HCT116 (cell line): ENCODE results near the gene SRGAP1. TPM values are rescaled to one million over a fixed set of nuclear protein-coding genes. Genes with fewer than 3 reads are reported as not detected.
A peak's percentile ranks its signal among the peaks of the same experiment; 100 is the strongest.

Experiments
- ATAC-seq: fragments of 200-7000 bp; cut with Tn5 transposase; 2 replicates; pipeline ENCODE4 v1.9.1; 2020; ENCODE audit warnings: mild to moderate bottlenecking, moderate library complexity
- BruUV-seq: library from RNA; stranded (reverse); fragments of 400-500 nt; replicated peaks from 2 replicates; lab custom pipeline; 2021; lab: Mats Ljungman, UMichigan
- CTCF ChIA-PET: fragments of 300-600 bp; sonication (Branson Sonifier 250); formaldehyde crosslinking; loops from one replicate; lab custom pipeline; 2021; ENCODE audit warnings: antibody characterized with exemption; lab: Charles Lee
- POLR2A ChIA-PET: fragments of 300-600, 350-600 bp; sonication (Branson Sonifier 250); formaldehyde crosslinking; loops from one replicate; lab custom pipeline; 2021; ENCODE audit warnings: antibody characterized with exemption; lab: Charles Lee
- RAD21 ChIA-PET, 2 experiments: fragments of 300-600 bp; sonication (Branson Sonifier 250); formaldehyde crosslinking; loops; one replicate each; lab custom pipeline; 2023; ENCODE audit warnings: low total read pairs in 2 of 2; ENCODE audit not compliant: uncharacterized antibody in 2 of 2, unreplicated experiment in 2 of 2, low non-redundant PET in 1 of 2; lab: Charles Lee
- DNase-seq: peaks from one replicate; pipeline ENCODE4 v3.0.0-alpha.2; 2010; ENCODE audit warnings: low read depth, low spot score
- H2AFZ ChIP-seq: fragments of 200-600 bp; shearing (Covaris generic), sonication (generic); 2 replicates; pipeline ENCODE4 v1.6.1; 2017; ENCODE audit warnings: low read depth, mixed run types, mixed read lengths, antibody characterized with exemption, low read length; ENCODE audit not compliant: poor library complexity, severe bottlenecking
- H3K27ac ChIP-seq: 2 replicates; pipeline ENCODE4 v1.5.1; 2012; ENCODE audit warnings: low read depth, low read length
- H3K27me3 ChIP-seq: fragments of 200-600 bp; sonication (generic); 2 replicates; pipeline ENCODE4 v1.6.1; 2016; ENCODE audit warnings: mixed run types, low read length, mixed read lengths; ENCODE audit not compliant: insufficient read depth
- H3K36me3 ChIP-seq, 2 experiments: fragments of 200-500 bp in 1 of 2; fragments of 200-600 bp in 1 of 2; sonication (Bioruptor generic) in 1 of 2; sonication (generic) in 1 of 2; 2 replicates each; pipeline versions ENCODE4 v1.5.1 to v1.6.1; 2014 to 2016; ENCODE audit warnings: low read length in 2 of 2, inconsistent platforms in 1 of 2, mixed read lengths in 1 of 2, mixed run types in 1 of 2; ENCODE audit not compliant: insufficient read depth in 2 of 2, control insufficient read depth in 1 of 2
- H3K4me1 ChIP-seq, 2 experiments: fragments of 200-600 bp in 1 of 2; sonication (generic) in 1 of 2; 2 replicates each; pipeline versions ENCODE4 v1.5.1 to v1.6.1; 2012 to 2017; ENCODE audit warnings: low read length in 2 of 2, inconsistent platforms in 1 of 2, mild to moderate bottlenecking in 1 of 2, mixed read lengths in 1 of 2, mixed run types in 1 of 2, moderate library complexity in 1 of 2; ENCODE audit not compliant: insufficient read depth in 2 of 2, control insufficient read depth in 1 of 2
- H3K4me2 ChIP-seq: fragments of 200-600 bp; sonication (generic); 2 replicates; pipeline ENCODE4 v1.6.1; 2017; ENCODE audit warnings: mixed run types, low read length, mixed read lengths
- H3K4me3 ChIP-seq, 2 experiments: fragments of 200-600 bp in 1 of 2; sonication (generic) in 1 of 2; replicated peaks in 1 of 2; 2 replicates each; pipeline ENCODE4 v1.5.1; 2011 to 2016; ENCODE audit warnings: low read length in 2 of 2, control low read depth in 1 of 2, low read depth in 1 of 2, mild to moderate bottlenecking in 1 of 2, mixed read lengths in 1 of 2, mixed run types in 1 of 2
- H3K79me2 ChIP-seq: fragments of 200-600 bp; sonication (generic); 2 replicates; pipeline ENCODE4 v1.6.1; 2017; ENCODE audit warnings: mild to moderate bottlenecking, mixed run types, low read length, moderate library complexity, mixed read lengths; ENCODE audit not compliant: insufficient read depth
- H3K9ac ChIP-seq: fragments of 200-600 bp; sonication (generic); 2 replicates; pipeline ENCODE4 v1.6.1; 2016; ENCODE audit warnings: low read length, mixed read lengths
- H3K9me2 ChIP-seq: fragments of 200-600 bp; sonication (generic), shearing (Covaris generic); 2 replicates; pipeline ENCODE4 v1.6.1; 2017; ENCODE audit warnings: mixed run types, mild to moderate bottlenecking, moderate library complexity; ENCODE audit not compliant: insufficient read depth
- H3K9me3 ChIP-seq, 2 experiments: fragments of 200-500 bp in 1 of 2; fragments of 200-600 bp in 1 of 2; sonication (Bioruptor generic) in 1 of 2; sonication (generic) in 1 of 2; 2 replicates each; pipeline ENCODE4 v1.6.1; 2014 to 2017; ENCODE audit warnings: low read length in 2 of 2, mixed read lengths in 2 of 2, inconsistent platforms in 1 of 2, low read depth in 1 of 2, mild to moderate bottlenecking in 1 of 2, mixed run types in 1 of 2, moderate library complexity in 1 of 2; ENCODE audit not compliant: control insufficient read depth in 1 of 2, insufficient read depth in 1 of 2
- H4K20me1 ChIP-seq: fragments of 200-600 bp; sonication (generic), shearing (Covaris generic); 2 replicates; pipeline ENCODE4 v1.6.1; 2017; ENCODE audit warnings: mixed run types, mild to moderate bottlenecking, moderate library complexity; ENCODE audit not compliant: insufficient read depth
- CBX3 ChIP-seq: IDR thresholded peaks from 2 replicates; pipeline ENCODE4 v1.6.1; 2012; ENCODE audit warnings: low read depth
- ELF1 ChIP-seq: IDR thresholded peaks from 2 replicates; pipeline ENCODE4 v1.6.1; 2012; ENCODE audit warnings: low read depth, borderline replicate concordance
- EZH2 ChIP-seq: fragments of 200-600 bp; sonication (generic); IDR thresholded peaks from 2 replicates; pipeline ENCODE4 v1.6.1; 2017; ENCODE audit warnings: antibody characterized with exemption, mixed run types
- JUND ChIP-seq: IDR thresholded peaks from 2 replicates; pipeline ENCODE4 v1.6.1; 2012
- POLR2A ChIP-seq: IDR thresholded peaks from 2 replicates; pipeline ENCODE4 v1.7.0; 2011; ENCODE audit warnings: borderline replicate concordance; ENCODE audit not compliant: insufficient read depth, insufficient read length; ENCODE audit errors: extremely low read depth
- RAD21 ChIP-seq: IDR thresholded peaks from 2 replicates; pipeline ENCODE4 v1.6.1; 2012; ENCODE audit warnings: low read depth, mild to moderate bottlenecking
- SP1 ChIP-seq: IDR thresholded peaks from 2 replicates; pipeline ENCODE4 v1.6.1; 2012; ENCODE audit warnings: low read depth
- SRF ChIP-seq: IDR thresholded peaks from 2 replicates; pipeline ENCODE4 v1.6.1; 2012; ENCODE audit warnings: low read depth
- TCF7L2 ChIP-seq: IDR thresholded peaks from 2 replicates; pipeline ENCODE4 v1.7.0; 2011; ENCODE audit warnings: borderline replicate concordance, inconsistent platforms; ENCODE audit not compliant: insufficient read depth, insufficient read length; ENCODE audit errors: extremely low read depth
- ZFX ChIP-seq: fragments of 450-650 bp; IDR thresholded peaks from 2 replicates; pipeline ENCODE4 v1.6.1; 2017
- intact Hi-C: fragments of 100-400 bp; cut with micrococcal nuclease; formaldehyde crosslinking; loops from 2 replicates; pipeline ENCODE4 v1.10.0; 2022
- total RNA-seq: library from RNA; stranded (reverse); gene quantifications from one replicate; pipeline ENCODE4 v1.2.1, GENCODE V29; 2021; ENCODE audit not compliant: unreplicated experiment
- TF ChIP-seq, protein P1 (sequence below): IDR thresholded peaks from 2 replicates; pipeline ENCODE4 v1.6.1; 2012; ENCODE audit warnings: low read depth
- TF ChIP-seq, protein P2 (sequence below): IDR thresholded peaks from 2 replicates; pipeline ENCODE4 v1.6.1; 2012
- TF ChIP-seq, protein P3 (sequence below), 3 experiments: fragments of 200-600 bp in 1 of 3; sonication (generic) in 1 of 3; IDR thresholded peaks in 2 of 3; conservative IDR thresholded peaks in 1 of 3; 2 replicates each; pipeline ENCODE4 v1.5.1; 2012 to 2017; ENCODE audit warnings: low read depth in 2 of 3, low read length in 2 of 3, antibody characterized with exemption in 1 of 3, borderline replicate concordance in 1 of 3, control low read depth in 1 of 3, mild to moderate bottlenecking in 1 of 3, mixed read lengths in 1 of 3, mixed run types in 1 of 3, moderate library complexity in 1 of 3; ENCODE audit not compliant: insufficient read depth in 1 of 3

The SRGAP1 gene
- total RNA-seq, 1 experiment from 2014 or later: 16.6 TPM

DNA sequence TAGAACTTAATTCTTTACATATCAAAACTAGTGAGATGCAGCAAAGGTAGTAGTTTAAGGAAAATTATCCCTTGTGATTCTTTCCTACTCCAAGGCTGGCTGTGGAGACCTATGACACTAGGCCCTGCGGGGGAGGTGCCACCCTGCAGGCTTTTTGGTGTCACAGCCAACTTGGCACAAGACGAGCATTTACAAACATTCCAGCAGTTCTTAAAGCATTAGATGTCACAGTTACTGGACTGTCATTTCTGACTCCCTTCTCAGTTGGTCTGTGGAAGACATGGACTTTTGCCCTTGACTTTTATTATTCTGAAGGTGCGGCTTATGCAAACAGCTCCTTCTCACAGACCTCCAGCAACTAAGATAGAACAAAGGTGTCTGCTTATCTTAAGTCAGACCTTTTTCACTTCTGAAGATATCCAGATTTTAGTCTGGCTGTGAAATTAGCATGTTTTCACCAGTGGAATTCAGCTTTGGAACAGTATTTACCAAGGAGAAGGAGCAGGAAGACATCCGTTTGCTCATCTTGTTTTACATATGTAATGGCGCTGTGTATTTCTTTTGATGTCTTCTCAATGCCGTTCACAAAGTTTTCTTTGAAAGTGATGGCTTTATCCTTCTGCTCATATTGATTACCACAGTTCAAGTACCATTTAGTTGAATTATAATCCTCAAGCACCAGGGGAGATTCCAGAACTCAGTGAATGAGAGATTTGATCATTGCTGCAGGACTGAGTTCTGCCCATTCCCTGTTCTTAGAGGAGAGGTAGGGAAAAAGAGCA, 17.9 kb downstream of the SRGAP1 start (continued):
- no peak for TF ChIP-seq ELF1
- TF ChIP-seq, protein P1, sequence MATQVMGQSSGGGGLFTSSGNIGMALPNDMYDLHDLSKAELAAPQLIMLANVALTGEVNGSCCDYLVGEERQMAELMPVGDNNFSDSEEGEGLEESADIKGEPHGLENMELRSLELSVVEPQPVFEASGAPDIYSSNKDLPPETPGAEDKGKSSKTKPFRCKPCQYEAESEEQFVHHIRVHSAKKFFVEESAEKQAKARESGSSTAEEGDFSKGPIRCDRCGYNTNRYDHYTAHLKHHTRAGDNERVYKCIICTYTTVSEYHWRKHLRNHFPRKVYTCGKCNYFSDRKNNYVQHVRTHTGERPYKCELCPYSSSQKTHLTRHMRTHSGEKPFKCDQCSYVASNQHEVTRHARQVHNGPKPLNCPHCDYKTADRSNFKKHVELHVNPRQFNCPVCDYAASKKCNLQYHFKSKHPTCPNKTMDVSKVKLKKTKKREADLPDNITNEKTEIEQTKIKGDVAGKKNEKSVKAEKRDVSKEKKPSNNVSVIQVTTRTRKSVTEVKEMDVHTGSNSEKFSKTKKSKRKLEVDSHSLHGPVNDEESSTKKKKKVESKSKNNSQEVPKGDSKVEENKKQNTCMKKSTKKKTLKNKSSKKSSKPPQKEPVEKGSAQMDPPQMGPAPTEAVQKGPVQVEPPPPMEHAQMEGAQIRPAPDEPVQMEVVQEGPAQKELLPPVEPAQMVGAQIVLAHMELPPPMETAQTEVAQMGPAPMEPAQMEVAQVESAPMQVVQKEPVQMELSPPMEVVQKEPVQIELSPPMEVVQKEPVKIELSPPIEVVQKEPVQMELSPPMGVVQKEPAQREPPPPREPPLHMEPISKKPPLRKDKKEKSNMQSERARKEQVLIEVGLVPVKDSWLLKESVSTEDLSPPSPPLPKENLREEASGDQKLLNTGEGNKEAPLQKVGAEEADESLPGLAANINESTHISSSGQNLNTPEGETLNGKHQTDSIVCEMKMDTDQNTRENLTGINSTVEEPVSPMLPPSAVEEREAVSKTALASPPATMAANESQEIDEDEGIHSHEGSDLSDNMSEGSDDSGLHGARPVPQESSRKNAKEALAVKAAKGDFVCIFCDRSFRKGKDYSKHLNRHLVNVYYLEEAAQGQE: no peak
- TF ChIP-seq, protein P2, sequence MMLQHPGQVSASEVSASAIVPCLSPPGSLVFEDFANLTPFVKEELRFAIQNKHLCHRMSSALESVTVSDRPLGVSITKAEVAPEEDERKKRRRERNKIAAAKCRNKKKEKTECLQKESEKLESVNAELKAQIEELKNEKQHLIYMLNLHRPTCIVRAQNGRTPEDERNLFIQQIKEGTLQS: no peak
- no peak for TF ChIP-seq RAD21
- TF ChIP-seq CBX3: peak; percentile 41; the same call in 1 of the 2 replicates
- TF ChIP-seq SP1: peak; percentile 34; the same call in 1 of the 2 replicates
- no peak for TF ChIP-seq SRF
- no peak for TF ChIP-seq EZH2

DNA sequence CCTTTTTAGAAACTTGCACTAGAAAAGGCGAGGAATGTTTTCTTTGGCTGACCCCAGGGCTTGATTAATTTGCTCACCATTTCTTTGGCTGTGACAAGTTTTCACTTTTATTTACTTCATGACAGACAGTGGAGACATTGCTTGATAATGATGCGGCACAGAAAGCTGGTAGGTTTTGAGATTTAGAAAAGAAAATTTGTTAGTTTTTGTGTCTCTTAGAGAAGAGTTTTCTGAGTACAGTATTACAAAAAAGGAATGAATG, 18.4 kb downstream of the SRGAP1 start:
- H3K36me3 ChIP-seq: no peaks in the 10 kb centered on the region
- BruUV-seq: no TSS peak
- ChIA-PET CTCF (no interaction called here), RAD21 (no interaction called here), POLR2A (no interaction called here)
- peaks cover 82% of the 10 kb centered on the region for H3K79me2 ChIP-seq
- H4K20me1 ChIP-seq: no peaks in the 10 kb centered on the region
- TF ChIP-seq TCF7L2 (no peak), ZFX (no peak), RAD21 (no peak), POLR2A (no peak), JUND (no peak)
- TF ChIP-seq, protein P3, sequence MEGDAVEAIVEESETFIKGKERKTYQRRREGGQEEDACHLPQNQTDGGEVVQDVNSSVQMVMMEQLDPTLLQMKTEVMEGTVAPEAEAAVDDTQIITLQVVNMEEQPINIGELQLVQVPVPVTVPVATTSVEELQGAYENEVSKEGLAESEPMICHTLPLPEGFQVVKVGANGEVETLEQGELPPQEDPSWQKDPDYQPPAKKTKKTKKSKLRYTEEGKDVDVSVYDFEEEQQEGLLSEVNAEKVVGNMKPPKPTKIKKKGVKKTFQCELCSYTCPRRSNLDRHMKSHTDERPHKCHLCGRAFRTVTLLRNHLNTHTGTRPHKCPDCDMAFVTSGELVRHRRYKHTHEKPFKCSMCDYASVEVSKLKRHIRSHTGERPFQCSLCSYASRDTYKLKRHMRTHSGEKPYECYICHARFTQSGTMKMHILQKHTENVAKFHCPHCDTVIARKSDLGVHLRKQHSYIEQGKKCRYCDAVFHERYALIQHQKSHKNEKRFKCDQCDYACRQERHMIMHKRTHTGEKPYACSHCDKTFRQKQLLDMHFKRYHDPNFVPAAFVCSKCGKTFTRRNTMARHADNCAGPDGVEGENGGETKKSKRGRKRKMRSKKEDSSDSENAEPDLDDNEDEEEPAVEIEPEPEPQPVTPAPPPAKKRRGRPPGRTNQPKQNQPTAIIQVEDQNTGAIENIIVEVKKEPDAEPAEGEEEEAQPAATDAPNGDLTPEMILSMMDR (IDR thresholded peaks at IDR 0.05 in 2 of 3, conservative IDR thresholded peaks at IDR 0.05 in 1 of 3; ENCODE audit: borderline replicate concordance in 1 of 3, insufficient read depth in 1 of 3, low read depth in 2 of 3, low read length in 2 of 3): no peak
- peaks cover 45 to 48% of the 10 kb centered on the region in 2 experiments for H3K4me1 ChIP-seq
- no peaks in the 10 kb centered on the region for H3K27me3 ChIP-seq
- DNase-seq (no peak), ATAC-seq (no peak)
- peak overlapping the region; percentile 58 for H3K4me2 ChIP-seq
- intact Hi-C loops: no loop called here
- H2AFZ ChIP-seq: no peak overlapping the region
- no peaks in the 10 kb centered on the region for H3K9me3 ChIP-seq
- H3K9ac ChIP-seq: no peak overlapping the region
- no peak overlapping the region for H3K4me3 ChIP-seq
- H3K9me2 ChIP-seq: no peaks in the 10 kb centered on the region
- H3K27ac ChIP-seq: peak overlapping the region; percentile 25; the same call in 1 of the 2 replicates
